CD4-positive, alpha-beta T cell treated with Interferon gamma for 1 hour (primary cell): ENCODE data around the gene CWC15.
"Not testable (repeated sequence)": the region's sequence is repeated elsewhere in the genome, so short reads cannot be mapped to it uniquely, and the experiment has no call there.

Experiments used
- DNase-seq: peaks from one replicate; pipeline ENCODE4 v3.0.0-alpha.2; 2020

CWC15 gene

GRCh38 chr11:94948070-94948617 is 25.2 kb downstream of the CWC15 start:
- DNase-seq = no peak

GRCh38 chr11:94946812-94947211 is 26.5 kb downstream of the CWC15 start:
- DNase-seq = no peak

- no peak for DNase-seq
These were observed 32.2 kb downstream of the CWC15 start for GRCh38 chr11:94941131-94941530.

GRCh38 chr11:94939346-94939745 is 34.0 kb downstream of the CWC15 start:
- DNase-seq = no peak

GRCh38 chr11:94938095-94939055 is 35.0 kb downstream of the CWC15 start:
- DNase-seq = no peak

GRCh38 chr11:94934846-94935245 is 38.5 kb downstream of the CWC15 start:
- DNase-seq = no peak

GRCh38 chr11:94934362-94934761 is 39.0 kb downstream of the CWC15 start:
- DNase-seq = no peak

GRCh38 chr11:94933223-94934130 is 39.9 kb downstream of the CWC15 start:
- no peak for DNase-seq

- no peak for DNase-seq
These were observed 40.9 kb downstream of the CWC15 start for GRCh38 chr11:94932503-94932902.

GRCh38 chr11:94932072-94932471 is 41.3 kb downstream of the CWC15 start:
- not testable (repeated sequence) for DNase-seq

- no peak for DNase-seq
These were observed 45.0 kb downstream of the CWC15 start for GRCh38 chr11:94928117-94928990.

- no peak for DNase-seq
These were observed 46.6 kb downstream of the CWC15 start for GRCh38 chr11:94926698-94927237.

GRCh38 chr11:94926271-94926625 is 47.1 kb downstream of the CWC15 start:
- no peak for DNase-seq

GRCh38 chr11:94925422-94926270 is 47.7 kb downstream of the CWC15 start:
- DNase-seq = no peak

- DNase-seq = no peak
These were observed 48.7 kb downstream of the CWC15 start for GRCh38 chr11:94924612-94925011.

GRCh38 chr11:94924171-94924572 is 49.2 kb downstream of the CWC15 start:
- DNase-seq = no peak

- no peak for DNase-seq
These were observed 50.4 kb downstream of the CWC15 start for GRCh38 chr11:94923004-94923334.

- no peak for DNase-seq
These were observed 50.9 kb downstream of the CWC15 start for GRCh38 chr11:94922321-94923003.

GRCh38 chr11:94920311-94920710 is 53.0 kb downstream of the CWC15 start:
- no peak for DNase-seq

GRCh38 chr11:94913718-94914394 is 59.5 kb downstream of the CWC15 start:
- DNase-seq = not testable (repeated sequence)
